ENCODE results near the gene A2M. TPM values are rescaled to one million over a fixed set of nuclear protein-coding genes. Genes with fewer than 3 reads are reported as not detected.

The A2M gene
- total and polyA plus RNA-seq, 9 of the 15 experiments (the other 6 are each of a cell fraction or from before 2014, with no cell fraction given) = 0.08 to 2.3 TPM; not detected in 7

- H3K36me3 ChIP-seq (ENCODE audit: control insufficient read depth, insufficient read depth, low read length) = no peaks in the 10 kb centered on the region
- no peak for TF ChIP-seq GABPB2 (CRISPR knock-in tag; conservative IDR thresholded peaks at IDR 0.05)
- TF ChIP-seq, protein P1, sequence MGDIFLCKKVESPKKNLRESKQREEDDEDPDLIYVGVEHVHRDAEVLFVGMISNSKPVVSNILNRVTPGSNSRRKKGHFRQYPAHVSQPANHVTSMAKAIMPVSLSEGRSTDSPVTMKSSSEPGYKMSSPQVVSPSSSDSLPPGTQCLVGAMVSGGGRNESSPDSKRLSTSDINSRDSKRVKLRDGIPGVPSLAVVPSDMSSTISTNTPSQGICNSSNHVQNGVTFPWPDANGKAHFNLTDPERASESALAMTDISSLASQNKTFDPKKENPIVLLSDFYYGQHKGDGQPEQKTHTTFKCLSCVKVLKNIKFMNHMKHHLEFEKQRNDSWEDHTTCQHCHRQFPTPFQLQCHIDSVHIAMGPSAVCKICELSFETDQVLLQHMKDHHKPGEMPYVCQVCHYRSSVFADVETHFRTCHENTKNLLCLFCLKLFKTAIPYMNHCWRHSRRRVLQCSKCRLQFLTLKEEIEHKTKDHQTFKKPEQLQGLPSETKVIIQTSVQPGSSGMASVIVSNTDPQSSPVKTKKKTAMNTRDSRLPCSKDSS (IDR thresholded peaks at IDR 0.05; ENCODE audit: low read depth, partially characterized antibody) = no peak
- no peak for TF ChIP-seq ETS2 (tag; IDR thresholded peaks at IDR 0.05; ENCODE audit: borderline replicate concordance, poor library complexity, severe bottlenecking)
- TF ChIP-seq ZNF311 (CRISPR knock-in tag; IDR thresholded peaks at IDR 0.05) = no peak
- no peak for TF ChIP-seq CREB3 (tag; conservative IDR thresholded peaks at IDR 0.05; ENCODE audit: low read depth)
- no peak for TF ChIP-seq ZNF449 (CRISPR knock-in tag; IDR thresholded peaks at IDR 0.05)
- no peak for TF ChIP-seq SOX6 (IDR thresholded peaks at IDR 0.05)
- no peak for TF ChIP-seq SNRNP70 (optimal IDR thresholded peaks at IDR 0.05; ENCODE audit: low read depth, low read length)
- no peak for TF ChIP-seq PYGO2 (tag; IDR thresholded peaks at IDR 0.05)
- no peak for TF ChIP-seq GTF3C2 (IDR thresholded peaks at IDR 0.05; ENCODE audit: borderline replicate concordance, extremely low read depth, insufficient read length)
- TF ChIP-seq HES1 (IDR thresholded peaks at IDR 0.05; ENCODE audit: low read depth) = no peak
- H3K4me1 ChIP-seq (replicated peaks in 1 of 2; ENCODE audit: control insufficient read depth in 2 of 2, insufficient read depth in 2 of 2, low read length in 2 of 2) = no peaks in the 10 kb centered on the region
- H2AFZ ChIP-seq (ENCODE audit: low read depth, low read length) = no peak overlapping the region
- no peaks in the 10 kb centered on the region for H3K79me2 ChIP-seq (ENCODE audit: control insufficient read depth, insufficient read depth, low read length)
- no peaks in the 10 kb centered on the region for H3K27me3 ChIP-seq (ENCODE audit: control insufficient read depth in 2 of 2, insufficient read depth in 2 of 2, low read length in 2 of 2)
- BruUV-seq (replicated peaks) = no TSS peak
- DNase-seq (ENCODE audit: extremely low read depth in 1 of 4, low spot score in 3 of 4) = no peak
- no peak overlapping the region for H3K27ac ChIP-seq (ENCODE audit: extremely low read depth, low read depth, low read length)
- no peak for FAIRE-seq
- no peak overlapping the region for H3K4me3 ChIP-seq
- H3K9ac ChIP-seq (ENCODE audit: insufficient read depth in 1 of 2, low read depth in 2 of 2, low read length in 2 of 2) = no peak overlapping the region
- H3K9me3 ChIP-seq (replicated peaks; ENCODE audit: control insufficient read depth, insufficient read depth, low read depth, low read length) = no peaks in the 10 kb centered on the region
- CTCF ChIA-PET (ENCODE audit: low intra/inter-chr PET ratio) = interaction anchor here (1.8 to 2.4 kb wide), 3 partner anchors 9 to 496 kb away, joined by 7 to 14 read pairs (median 9); no protein-coding TSS in a partner anchor
- 0% methylated on average over 5 of the region's 5 CpGs for WGBS (ENCODE audit: insufficient coverage, low coverage, missing lambda C conversion rate)
- no peak for ATAC-seq
- intact Hi-C loops (cut with micrococcal nuclease) = loop anchor here (10.0 kb wide), 3 partner anchors 146 to 256 kb away; partner anchors contain the start of gene A2ML1
- H3K9me1 ChIP-seq (ENCODE audit: control insufficient read depth, insufficient read depth, low read length) = no peaks in the 10 kb centered on the region
- in situ Hi-C loops (cut with MboI) = loop anchor here (5.0 kb wide), 1 partner anchor 358 kb away; no protein-coding TSS in a partner anchor
- H3K4me2 ChIP-seq (ENCODE audit: insufficient read depth, low read length) = no peak overlapping the region
- POLR2A ChIA-PET = no interaction called here
- H4K20me1 ChIP-seq (replicated peaks; ENCODE audit: control insufficient read depth, insufficient read depth, low read length) = no peaks in the 10 kb centered on the region
These were observed 75.1 kb downstream of the A2M start for GRCh38 chr12:9040484-9041186.

All from K562 (cell line).